Glomerular endothelial cell (primary cell): ENCODE results near the gene ETV5. TPM values are rescaled to one million over a fixed set of nuclear protein-coding genes. Genes with fewer than 3 reads are reported as not detected.

Experiments used
- DNase-seq: peaks from one replicate; pipeline ENCODE4 v3.0.0-alpha.2; 2011; ENCODE audit warnings: low read depth, low spot score; ENCODE audit errors: extremely low read depth
- total RNA-seq: library from RNA; depleted of rRNA; stranded (reverse); fragments of >200 nt; gene quantifications from 2 replicates; pipeline ENCODE4 v1.2.3, GENCODE V29; 2015

ETV5 gene
- 20.4 and 25.9 TPM in 2 replicates for total RNA-seq

DNA sequence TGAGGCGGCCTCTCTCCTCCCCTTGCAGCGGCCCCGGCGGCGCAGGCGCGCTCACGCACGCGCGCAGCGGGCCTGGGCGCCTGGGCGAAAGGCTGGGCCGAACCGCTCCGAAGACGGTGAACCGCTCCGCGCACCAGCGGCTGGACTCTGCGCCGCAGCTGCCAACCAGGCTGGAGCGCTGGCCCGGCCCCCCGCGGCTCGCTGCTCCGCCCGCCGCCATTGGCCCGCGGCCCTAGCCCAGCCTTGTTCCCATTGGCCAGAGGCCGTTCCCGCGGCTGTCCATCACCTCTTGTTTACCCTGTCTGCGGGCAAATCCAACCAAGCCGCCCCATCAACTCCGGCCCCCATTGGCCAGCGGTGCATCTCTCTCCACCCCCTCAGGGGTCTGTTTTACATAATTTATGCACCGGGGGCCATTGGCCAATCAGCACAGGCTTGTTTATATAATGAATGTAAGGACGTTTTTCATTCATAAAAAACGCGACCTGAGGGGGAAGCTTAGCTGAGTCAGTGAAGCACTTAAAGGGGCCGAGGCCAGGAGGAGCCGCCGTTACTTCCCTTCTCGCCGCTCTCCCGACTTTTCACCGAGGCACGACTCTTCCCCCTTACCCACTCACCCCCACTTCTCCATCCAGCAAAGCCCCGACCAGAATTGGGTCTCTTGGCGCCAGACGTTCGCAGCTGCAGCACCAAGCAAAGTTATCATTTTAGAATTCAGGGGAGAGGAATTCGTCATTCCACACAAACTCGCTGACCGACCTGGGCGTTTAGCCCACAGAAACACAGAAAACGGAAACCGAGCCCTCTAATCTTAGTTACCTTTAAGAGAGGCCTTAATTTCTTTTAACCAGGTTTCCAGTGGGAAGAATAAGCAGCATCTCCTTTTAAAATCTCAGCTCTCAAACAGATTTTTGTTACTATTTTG is at the start of gene ETV5:
Gene ETV5, minus strand, starts transcription at position 149 of the 925 bp plus-strand sequence. CDS start 3,221 bp downstream, outside the sequence.
- peak; percentile 93 for DNase-seq

DNA sequence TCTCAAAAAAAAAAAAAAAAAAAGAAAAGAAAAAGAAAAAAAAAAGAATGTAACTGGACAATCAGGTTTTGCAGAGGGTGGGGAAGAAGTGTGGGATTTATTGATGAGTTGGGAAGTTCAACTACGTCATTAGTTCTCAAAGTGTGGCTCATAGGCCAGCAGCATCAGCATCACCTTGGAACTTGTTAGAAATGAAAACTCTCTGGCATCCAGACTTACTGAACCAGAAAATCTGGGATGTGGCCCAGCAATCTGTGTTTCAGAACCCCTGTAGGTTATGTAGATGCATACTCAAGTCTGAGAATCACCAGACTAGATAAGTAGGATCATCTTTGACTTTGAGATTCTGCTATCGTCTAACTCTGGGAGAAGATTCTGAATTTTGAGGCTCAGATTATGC is 45.8 kb upstream of the ETV5 start:
- no peak for DNase-seq

DNA sequence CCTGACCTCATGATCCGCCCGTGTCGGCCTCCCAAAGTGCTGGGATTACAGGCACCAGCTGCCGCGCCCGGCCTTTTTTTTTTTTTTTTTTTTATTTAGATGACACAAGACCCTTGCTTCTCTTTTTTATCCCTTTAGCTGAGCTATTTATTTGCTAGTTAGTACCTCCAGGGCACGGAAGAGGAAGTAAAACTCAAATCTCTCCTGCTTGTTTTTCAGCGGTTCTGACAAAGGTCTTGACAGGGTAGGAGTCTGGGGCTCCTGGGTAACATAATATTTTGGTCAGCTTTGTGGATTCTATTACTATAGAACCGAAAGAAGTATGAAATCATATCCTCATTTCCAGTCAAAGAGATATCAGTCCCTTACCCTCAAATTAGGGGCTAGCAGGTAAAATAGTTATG is 44.0 kb upstream of the ETV5 start:
- DNase-seq, result no peak

DNA sequence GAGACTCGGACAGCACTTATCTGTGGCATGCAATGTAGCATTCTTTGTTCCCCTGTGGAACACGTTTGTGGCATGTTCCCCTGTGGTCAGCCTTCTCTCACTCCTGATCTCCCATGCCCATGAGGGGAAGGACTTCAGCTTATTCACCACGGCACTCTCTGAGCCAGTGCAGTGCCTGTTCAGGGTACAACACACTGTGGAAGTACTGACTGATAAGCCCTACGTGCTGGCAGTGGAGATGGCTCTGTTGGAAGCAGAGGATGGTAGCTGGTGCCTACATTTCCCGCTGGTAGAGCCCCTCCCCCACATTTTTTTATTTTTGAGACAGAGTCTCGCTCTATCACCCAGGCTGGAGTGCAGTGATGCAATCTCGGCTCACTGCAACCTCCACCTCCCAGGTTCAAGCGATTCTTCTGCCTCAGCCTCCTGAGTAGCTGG is 43.5 kb upstream of the ETV5 start:
- no peak for DNase-seq

DNA sequence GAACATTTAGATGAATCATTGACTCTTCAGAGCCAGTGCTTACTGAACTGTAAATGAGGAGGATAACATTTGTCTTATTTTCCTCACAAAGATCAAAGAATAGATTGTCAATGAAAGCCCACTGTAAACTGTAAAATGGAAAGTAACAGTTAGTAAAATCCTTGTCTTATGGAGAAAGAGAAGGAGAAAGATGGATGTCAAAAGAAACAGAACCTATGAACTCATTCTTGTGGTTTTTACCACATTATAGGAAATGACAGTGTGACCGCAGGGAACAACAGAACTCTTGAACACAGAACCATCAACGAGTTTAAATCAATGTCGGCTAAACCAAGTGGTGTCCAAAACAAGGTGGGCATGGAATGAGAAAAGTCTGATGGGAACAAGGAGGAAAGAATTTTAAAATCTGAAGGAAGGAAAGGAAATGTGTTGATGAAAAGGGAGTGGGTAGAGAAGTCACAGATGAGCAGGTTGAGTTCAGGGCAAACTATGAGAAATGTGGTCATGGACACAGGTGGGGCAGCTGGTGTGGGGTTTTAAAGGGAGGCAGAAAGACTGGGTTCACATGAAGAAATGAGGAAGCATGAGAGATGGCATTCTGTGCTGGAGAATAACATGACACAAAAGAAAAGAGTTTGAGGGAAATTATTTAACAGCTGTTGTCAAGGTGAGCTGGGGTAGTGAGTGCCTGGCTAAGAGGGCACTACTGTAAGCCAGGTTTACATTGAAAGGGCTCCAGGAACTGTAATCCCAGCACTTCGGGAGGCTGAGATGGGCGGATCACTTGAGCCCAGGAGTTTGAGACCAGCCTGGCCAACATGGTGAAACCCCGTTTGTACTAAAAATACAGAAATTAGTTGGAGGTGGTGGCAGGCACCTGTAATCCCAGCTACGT is 42.4 kb upstream of the ETV5 start:
- DNase-seq, result no peak

DNA sequence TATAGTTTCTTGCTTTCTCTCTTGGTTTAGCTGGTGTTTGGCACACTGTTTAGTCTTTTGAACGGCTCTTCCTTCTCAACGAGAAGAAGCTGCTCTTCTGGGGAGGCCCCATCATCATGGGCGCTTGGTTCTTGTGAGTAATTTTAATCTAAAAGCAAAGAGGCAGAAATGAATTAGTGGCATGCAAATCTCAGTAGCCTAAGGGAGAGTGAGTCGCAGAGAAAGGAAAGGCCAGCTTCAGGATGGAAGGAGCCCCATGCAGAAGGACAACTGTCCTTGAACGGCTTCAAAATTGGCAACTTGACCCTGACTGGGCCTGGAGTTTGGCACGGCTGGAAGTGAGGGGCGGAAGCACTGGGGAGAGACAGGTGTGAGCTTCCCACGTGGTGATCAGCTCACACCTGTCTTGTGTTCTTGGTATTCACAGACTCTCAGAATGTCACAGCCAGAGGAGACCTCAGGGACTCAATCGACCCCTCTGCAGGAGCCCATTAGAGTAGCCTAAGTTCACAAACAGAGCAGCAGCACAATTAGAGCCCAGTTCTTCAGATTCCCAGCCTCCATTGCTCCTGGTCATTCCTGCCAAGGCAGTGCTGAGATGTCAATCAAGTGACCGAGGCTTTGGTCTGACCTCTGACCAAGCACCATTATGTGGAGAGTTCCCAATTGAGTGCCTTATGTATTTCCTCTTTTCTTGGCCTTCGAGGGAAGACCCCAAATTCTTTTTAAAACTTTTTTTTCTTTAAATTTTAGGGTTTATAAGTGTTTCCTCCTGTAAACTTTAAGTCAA is 41.3 kb upstream of the ETV5 start:
- no peak for DNase-seq

DNA sequence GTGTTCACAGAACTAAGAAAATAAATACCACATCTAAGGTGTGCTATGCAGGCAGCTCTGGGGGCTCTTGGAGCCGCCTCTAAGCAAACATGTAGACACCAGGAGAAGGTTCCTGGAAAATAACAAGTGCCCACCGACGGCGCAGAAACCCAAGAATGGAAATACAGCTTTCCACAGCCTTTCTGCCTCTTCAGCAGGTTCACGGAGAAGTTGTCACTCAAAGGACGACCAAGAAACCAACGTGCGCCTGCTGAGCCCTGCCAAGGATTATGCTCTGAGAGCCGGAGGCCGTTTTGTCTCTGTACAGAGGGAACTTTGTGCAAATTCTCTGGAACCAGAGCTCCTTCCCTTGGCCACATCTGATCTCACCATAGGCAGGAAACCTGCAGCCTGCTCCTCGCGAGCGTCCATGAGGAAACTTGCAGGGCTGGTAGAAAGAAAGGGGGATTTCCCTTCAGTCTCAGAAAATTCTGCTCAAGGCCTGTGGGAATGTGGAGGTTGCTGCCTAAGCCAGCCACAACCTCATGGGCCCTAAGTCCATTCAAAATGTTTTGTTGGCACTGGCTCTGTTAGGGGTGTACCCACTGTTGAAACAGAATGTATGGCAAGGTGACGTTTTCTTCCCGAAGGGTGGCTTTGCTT is 40.6 kb upstream of the ETV5 start:
- no peak for DNase-seq

DNA sequence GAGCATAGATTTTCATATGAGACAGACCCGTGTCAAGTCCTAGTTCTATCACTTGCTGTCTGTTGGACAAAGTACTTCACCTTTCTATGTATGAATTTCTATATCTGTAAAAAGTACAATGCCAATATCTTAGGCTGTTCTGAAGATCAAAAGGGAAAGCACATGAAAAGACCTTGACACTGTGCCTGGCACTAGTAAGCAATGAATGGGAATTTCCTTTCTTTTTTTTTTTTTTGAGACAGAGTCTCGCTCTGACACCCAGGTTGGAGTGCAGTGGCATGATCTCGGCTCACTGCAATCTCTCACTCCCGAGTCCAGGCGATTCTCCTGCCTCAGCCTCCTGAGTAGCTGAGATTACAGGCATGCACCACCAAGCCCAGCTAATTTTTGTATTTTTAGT is 35.4 kb upstream of the ETV5 start:
- DNase-seq, result no peak

DNA sequence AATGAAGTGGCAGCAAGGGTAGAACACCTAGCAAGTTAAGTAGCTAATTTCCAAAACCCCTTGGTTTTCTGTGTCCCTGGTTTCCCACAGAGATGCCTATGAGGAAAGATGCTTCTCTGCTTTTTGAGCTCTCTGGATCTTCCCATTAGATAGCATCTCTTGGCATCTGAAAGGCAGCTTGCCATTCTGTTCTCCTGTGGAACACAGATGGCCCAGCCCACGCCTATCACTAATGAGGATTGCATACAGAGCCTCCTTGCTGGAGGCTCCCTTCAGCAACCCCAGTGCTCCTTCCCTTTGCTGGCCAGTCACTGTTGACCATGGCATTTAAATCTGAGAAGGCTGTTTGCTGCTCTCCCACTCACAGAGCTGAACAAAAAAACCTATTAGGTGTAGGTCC is 34.4 kb upstream of the ETV5 start:
- DNase-seq, result no peak

DNA sequence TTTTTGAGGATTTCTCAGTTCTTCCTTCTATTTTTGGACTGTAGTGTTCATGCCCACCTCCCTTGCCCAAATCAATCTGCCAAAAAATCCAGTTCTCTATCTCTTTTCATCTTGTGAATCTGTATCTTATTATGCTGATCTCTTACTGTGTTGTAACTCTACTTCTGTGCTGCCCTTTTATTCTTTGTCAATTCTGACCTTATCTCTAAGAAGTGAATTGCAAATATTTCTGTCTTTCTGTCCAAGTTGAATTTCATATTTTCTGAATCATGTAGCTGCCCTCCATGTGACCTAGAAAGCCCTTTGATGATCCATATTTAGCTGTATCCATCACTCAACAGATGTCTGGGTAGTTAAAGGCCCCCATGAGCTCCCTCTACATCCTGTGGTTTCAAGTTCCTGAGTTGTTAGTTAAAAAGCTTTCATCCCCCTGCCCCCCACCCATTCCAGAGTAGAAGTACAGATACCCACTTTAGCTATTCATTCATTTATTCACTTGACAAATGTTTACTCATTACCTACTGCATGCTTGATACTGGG is 33.6 kb upstream of the ETV5 start:
- DNase-seq, result no peak

DNA sequence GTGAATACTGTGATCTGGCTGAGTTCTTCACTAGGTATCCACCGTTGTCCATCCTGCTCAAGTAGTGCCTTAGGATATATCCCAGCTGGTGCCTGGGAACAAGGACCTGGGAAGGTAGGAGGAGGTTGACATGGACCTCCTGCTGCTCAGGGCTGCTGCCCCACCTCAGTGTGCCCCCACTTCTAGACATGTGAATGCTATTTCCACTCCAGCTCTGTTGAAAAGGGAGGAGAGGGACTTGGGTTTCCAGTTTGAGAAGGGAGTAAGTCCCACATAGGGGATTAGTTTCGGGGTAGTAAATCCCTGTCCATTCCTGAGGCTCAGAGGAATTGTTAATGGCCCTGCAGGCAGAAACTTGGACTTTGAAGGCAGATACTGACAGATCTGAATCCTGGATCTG is 32.9 kb upstream of the ETV5 start:
- DNase-seq, result no peak

DNA sequence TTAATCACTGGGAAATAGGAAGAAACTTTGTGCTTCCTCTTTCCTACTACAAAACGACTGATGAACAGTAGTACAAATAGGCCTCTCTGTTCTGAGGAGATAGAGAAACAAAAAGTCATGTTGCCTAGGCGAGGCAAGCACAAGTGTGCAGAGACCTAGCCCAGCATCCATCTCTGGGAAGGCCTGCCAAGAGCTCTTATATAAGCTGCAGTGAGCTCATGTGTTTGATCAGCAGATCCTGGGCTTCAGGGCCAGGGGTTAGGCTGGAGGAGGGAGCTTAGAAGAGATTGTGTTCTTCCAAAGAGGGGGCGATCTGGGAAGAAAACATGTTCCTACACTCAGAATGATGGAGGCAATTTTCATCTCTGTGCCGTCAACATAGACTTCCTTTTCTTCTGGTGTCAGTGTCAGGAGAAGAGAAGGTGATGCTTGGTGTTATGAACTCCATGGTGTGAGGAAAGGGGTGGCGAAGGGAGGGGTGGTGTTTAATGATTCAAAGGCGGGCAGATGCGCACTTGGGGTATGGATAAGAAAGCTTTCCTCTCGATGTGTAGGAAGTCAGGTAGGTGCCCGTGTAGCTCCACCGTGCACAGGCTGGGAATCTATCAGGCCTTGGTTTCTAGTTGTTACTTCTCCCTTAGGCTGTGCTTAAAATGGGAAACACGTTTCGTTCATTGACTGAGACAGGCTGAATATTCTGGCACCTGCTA is 29.5 kb upstream of the ETV5 start:
- no peak for DNase-seq

DNA sequence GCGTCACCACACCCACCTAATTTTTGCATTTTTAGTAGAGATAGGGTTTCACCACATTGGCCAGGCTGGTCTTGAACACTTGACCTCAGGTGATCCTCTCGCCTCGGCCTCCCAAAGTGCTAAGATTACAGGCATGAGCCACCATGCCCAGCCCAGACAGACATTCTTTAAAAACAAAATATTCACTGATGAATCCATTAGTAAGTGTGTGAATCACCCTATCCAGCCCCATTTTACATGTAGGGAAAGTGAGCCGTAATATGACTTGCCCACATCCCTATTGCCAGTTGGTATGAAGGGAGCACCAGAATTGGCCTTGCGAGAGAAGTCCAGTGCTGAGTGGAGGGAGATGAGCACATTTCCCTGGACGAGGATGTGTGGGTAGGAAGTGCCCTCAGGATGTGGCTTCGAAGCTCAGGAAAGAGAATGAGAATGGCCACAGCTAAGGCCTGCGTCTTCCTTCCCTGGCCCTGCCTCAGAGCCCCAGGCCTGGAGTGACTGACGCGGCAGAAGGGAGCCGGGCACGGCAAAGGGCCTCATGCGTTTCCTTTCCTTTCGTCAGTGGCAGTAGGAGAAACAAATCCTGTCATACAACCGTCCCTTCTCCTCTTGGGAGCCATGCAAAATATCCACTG is 28.3 kb upstream of the ETV5 start:
- DNase-seq, result no peak

DNA sequence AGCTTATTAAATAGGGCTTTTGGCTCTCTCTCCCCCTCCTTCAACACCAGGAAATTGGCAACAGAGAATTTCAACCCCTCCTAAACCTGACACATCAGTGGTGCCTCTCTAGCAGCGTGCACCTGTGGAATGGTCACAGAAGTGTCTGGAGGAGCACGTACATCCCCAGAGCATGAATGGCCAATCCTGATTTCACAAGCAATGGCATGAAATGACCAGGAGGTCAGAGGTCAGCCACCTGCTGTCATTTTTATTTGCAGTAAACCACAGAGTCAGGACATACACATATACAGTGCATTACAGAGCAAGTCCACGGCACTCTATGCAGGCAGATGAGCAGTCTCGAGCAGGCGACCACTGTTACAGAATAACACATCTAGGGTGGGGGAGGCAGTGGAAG is 25.1 kb upstream of the ETV5 start:
- DNase-seq, result no peak

DNA sequence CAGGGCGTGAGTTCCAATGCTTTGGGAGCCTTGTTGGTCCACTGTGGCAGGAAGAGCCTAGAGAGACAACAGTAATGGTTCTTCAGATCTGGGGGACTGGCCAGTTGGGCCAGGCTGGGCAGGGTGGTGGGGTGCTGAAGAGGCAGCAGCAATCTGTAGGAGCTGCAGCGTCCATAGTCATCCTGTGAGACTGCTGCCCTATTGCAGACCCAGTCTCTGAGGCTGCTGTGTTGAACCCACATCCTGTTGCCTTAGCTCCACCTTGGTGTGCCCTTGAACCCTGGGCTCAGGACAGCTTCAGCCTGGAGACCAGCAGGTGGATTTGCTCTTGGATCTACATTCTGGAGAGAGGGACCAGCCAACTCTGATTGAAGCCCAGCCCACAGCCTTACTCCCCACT is 23.6 kb upstream of the ETV5 start:
- no peak for DNase-seq

DNA sequence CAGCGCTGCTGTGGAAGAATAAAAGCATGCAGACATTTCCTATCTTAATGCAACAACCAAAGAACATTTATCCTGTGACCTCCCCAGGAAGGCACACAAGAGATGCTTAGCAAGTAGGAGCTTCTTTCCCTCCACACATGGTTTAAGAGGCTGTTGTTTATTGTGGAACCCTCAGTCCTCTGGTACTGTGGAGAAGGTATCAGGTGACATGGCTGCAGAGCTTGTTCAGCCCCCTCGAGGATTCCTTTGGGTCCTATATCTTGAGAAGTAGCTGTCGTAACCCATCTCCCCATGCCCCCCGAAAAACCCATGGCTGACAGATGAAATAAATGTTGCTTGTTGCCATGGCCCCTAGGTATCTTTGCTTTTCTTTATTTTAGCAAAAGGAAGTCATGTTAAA is 20.3 kb upstream of the ETV5 start:
- DNase-seq, result no peak

DNA sequence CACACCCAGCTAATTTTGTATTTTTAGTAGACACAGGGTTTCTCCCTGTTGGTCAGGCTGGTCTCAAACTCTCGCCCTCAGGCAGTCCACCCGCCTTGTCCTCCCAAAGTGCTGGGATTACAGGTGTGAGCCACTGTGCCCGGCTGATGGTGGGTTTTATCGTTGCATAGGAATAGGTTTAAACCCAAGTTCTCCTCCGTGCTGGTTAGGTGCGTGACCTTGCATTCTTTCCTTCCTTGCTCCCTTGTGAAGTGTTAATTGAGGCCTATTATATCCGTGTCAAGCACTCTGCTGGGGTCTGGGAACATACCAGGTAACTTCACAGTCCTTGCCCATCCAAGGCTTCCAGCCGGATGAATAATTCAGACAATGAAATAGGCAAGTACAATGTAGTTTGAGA is 19.3 kb upstream of the ETV5 start:
- DNase-seq, result no peak

DNA sequence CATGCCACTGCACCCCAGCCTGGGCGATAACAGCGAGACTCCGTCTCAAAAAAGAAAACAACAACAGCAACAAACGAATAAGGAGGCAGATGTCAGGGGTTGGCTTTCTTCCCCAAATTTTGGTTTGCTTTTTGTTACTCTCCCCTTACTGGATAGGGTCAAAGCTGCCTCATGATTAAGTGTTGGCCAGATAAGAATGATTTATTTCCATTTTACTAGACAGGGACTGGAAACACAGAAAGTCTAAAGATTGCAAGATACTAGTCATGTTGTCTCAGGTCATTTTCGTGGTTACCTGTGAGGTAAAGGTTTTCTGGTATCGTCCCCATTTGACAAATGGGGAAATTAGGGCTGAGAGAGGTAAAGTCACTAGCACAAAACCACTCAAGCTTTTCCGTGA is 18.6 kb upstream of the ETV5 start:
- no peak for DNase-seq

DNA sequence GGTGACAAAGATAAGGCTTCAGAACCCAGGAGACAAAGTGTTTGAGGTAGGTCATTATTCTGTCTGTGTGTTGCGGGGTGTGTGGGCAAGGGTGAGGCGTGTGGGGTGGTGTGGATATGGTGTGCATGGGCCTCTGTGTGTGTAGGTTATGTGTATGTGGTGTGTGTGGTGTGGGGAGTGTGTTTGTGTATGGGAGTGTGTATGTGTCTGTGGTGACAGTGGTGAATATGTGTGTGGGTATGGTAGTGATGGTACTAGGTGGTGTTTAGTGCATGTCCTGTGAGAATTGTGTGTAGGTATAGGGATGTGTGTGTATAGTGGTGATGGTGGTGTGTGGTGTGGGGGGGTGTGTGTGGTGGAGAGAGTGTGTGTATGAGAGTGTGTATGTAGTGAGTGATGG is 16.2 kb upstream of the ETV5 start:
- no peak for DNase-seq
